H1 (cell line): ENCODE results near the gene NR0B1. TPM values are rescaled to one million over a fixed set of nuclear protein-coding genes. Genes with fewer than 3 reads are reported as not detected.

Source experiments
- CTCF ChIA-PET: fragments of 300-600 bp; sonication (Branson Sonifier 250); formaldehyde crosslinking; loops from one replicate; lab custom pipeline; 2021; ENCODE audit not compliant: partially characterized antibody; lab: Charles Lee
- POLR2A ChIA-PET: fragments of 300-600 bp; sonication (Branson Sonifier 250); formaldehyde crosslinking; loops from one replicate; lab custom pipeline; 2021; ENCODE audit warnings: inconsistent platforms; ENCODE audit not compliant: partially characterized antibody; lab: Charles Lee
- DNase-seq, 2 experiments: peaks; one replicate each; pipeline versions ENCODE4 v3.0.0 to v3.0.0-alpha.2; 2010 to 2022; ENCODE audit warnings: low spot score in 2 of 2, low read depth in 1 of 2, mixed read lengths in 1 of 2
- FAIRE-seq: peaks from 2 replicates; lab custom pipeline; 2011; peaks lifted over from hg19 to GRCh38; lab: Jason Lieb, UNC
- H2AFZ ChIP-seq: 2 replicates; pipeline ENCODE4 v1.8.1; 2012; ENCODE audit warnings: low read length, inconsistent platforms
- H2AK5ac ChIP-seq: 2 replicates; pipeline ENCODE4 v1.6.1; 2013; ENCODE audit warnings: low read depth, low read length
- H2BK120ac ChIP-seq: replicated peaks from 2 replicates; pipeline ENCODE3; 2013; ENCODE audit warnings: low read depth, low read length, inconsistent platforms
- H2BK12ac ChIP-seq: 2 replicates; pipeline ENCODE4 v1.6.1; 2013; ENCODE audit warnings: low read depth, low read length
- H2BK15ac ChIP-seq: 2 replicates; pipeline ENCODE4 v1.6.1; 2013; ENCODE audit warnings: low read length
- H2BK20ac ChIP-seq: 2 replicates; pipeline ENCODE4 v1.6.1; 2013; ENCODE audit warnings: low read length
- H2BK5ac ChIP-seq: 2 replicates; pipeline ENCODE4 v1.6.1; 2013; ENCODE audit warnings: low read depth, low read length
- H3K14ac ChIP-seq: 2 replicates; pipeline ENCODE4 v1.6.1; 2013; ENCODE audit warnings: inconsistent platforms; ENCODE audit not compliant: insufficient read length
- H3K18ac ChIP-seq: 2 replicates; pipeline ENCODE4 v1.6.1; 2013; ENCODE audit warnings: low read length; ENCODE audit errors: extremely low read depth
- H3K23ac ChIP-seq: 2 replicates; pipeline ENCODE4 v1.6.1; 2013; ENCODE audit warnings: inconsistent platforms; ENCODE audit not compliant: insufficient read length
- H3K23me2 ChIP-seq: 2 replicates; pipeline ENCODE4 v1.6.1; 2013; ENCODE audit warnings: low read depth, low read length
- H3K27ac ChIP-seq: 2 replicates; pipeline ENCODE4 v1.6.1; 2011; ENCODE audit warnings: low read depth, low read length, inconsistent platforms
- H3K27me3 ChIP-seq, 4 experiments: replicated peaks in 1 of 4; 1 replicate in 1 of 4; 2 replicates in 3 of 4; pipeline versions ENCODE4 v1.6.1 to v1.8.1; 2011 to 2013; ENCODE audit warnings: low read length in 3 of 4, mild to moderate bottlenecking in 3 of 4, inconsistent platforms in 2 of 4, mixed read lengths in 2 of 4, moderate library complexity in 1 of 4; ENCODE audit not compliant: control insufficient read depth in 3 of 4, insufficient read depth in 3 of 4; ENCODE audit errors: extremely low read depth in 1 of 4
- H3K36me3 ChIP-seq, 4 experiments: 2 replicates each; pipeline versions ENCODE4 v1.6.1 to v1.8.1; 2011 to 2013; ENCODE audit warnings: mild to moderate bottlenecking in 4 of 4, low read length in 3 of 4, moderate library complexity in 2 of 4, control low read depth in 1 of 4, inconsistent platforms in 1 of 4; ENCODE audit not compliant: insufficient read depth in 4 of 4, control insufficient read depth in 2 of 4
- H3K4ac ChIP-seq: replicated peaks from 2 replicates; pipeline ENCODE3; 2013; ENCODE audit warnings: low read length, low read depth, mixed read lengths, inconsistent platforms; ENCODE audit not compliant: insufficient read length
- H3K4me1 ChIP-seq, 4 experiments: replicated peaks in 1 of 4; 1 replicate in 1 of 4; 2 replicates in 3 of 4; pipeline versions ENCODE4 v1.6.1 to v1.8.1; 2011 to 2013; ENCODE audit warnings: low read length in 3 of 4, inconsistent platforms in 2 of 4, mixed read lengths in 1 of 4; ENCODE audit not compliant: insufficient read depth in 4 of 4, control insufficient read depth in 3 of 4
- H3K4me2 ChIP-seq, 2 experiments: 2 replicates each; pipeline versions ENCODE4 v1.6.1 to v1.8.1; 2011 to 2013; ENCODE audit warnings: low read depth in 2 of 2, low read length in 2 of 2, control low read depth in 1 of 2, inconsistent platforms in 1 of 2, mild to moderate bottlenecking in 1 of 2; ENCODE audit not compliant: insufficient read depth in 1 of 2
- H3K4me3 ChIP-seq, 4 experiments: fragments of 200-600, 300-600 bp in 1 of 4; sonication (generic), shearing (Covaris generic), sonication (Bioruptor Twin) in 1 of 4; 2 replicates each; pipeline versions ENCODE4 v1.5.1 to v1.8.1; 2011 to 2016; ENCODE audit warnings: low read length in 4 of 4, low read depth in 3 of 4, control low read depth in 2 of 4, inconsistent platforms in 2 of 4, mild to moderate bottlenecking in 2 of 4, mixed read lengths in 1 of 4, moderate library complexity in 1 of 4; ENCODE audit not compliant: insufficient read depth in 2 of 4; ENCODE audit errors: extremely low read depth in 1 of 4
- H3K56ac ChIP-seq: replicated peaks from 2 replicates; pipeline ENCODE3; 2013; ENCODE audit warnings: low read depth, mild to moderate bottlenecking, mixed read lengths, low read length, inconsistent platforms; ENCODE audit not compliant: insufficient read length
- H3K79me1 ChIP-seq: 2 replicates; pipeline ENCODE4 v1.6.1; 2013; ENCODE audit warnings: low read depth, low read length, control low read depth
- H3K79me2 ChIP-seq, 2 experiments: 2 replicates each; pipeline versions ENCODE4 v1.6.1 to v1.8.1; 2012 to 2013; ENCODE audit warnings: low read length in 2 of 2, mild to moderate bottlenecking in 2 of 2, inconsistent platforms in 1 of 2; ENCODE audit not compliant: insufficient read depth in 2 of 2, control insufficient read depth in 1 of 2
- H3K9ac ChIP-seq, 4 experiments: replicated peaks in 1 of 4; 1 replicate in 1 of 4; 2 replicates in 3 of 4; pipeline versions ENCODE4 v1.6.1 to v1.8.1; 2011 to 2013; ENCODE audit warnings: low read depth in 3 of 4, low read length in 3 of 4, control low read depth in 2 of 4, mild to moderate bottlenecking in 2 of 4, moderate library complexity in 2 of 4, inconsistent platforms in 1 of 4; ENCODE audit errors: extremely low read depth in 1 of 4
- H3K9me3 ChIP-seq, 2 experiments: 2 replicates each; pipeline versions ENCODE4 v1.6.1 to v1.8.1; 2012 to 2013; ENCODE audit warnings: mild to moderate bottlenecking in 2 of 2, moderate library complexity in 2 of 2, control low read depth in 1 of 2, inconsistent platforms in 1 of 2, low read depth in 1 of 2, low read length in 1 of 2, mixed read lengths in 1 of 2; ENCODE audit not compliant: insufficient read depth in 2 of 2
- H4K20me1 ChIP-seq, 2 experiments: replicated peaks in 1 of 2; 2 replicates each; pipeline versions ENCODE3 to v1.8.1; 2011 to 2013; ENCODE audit warnings: inconsistent platforms in 2 of 2, low read length in 2 of 2, mild to moderate bottlenecking in 1 of 2; ENCODE audit not compliant: insufficient read depth in 2 of 2, control insufficient read depth in 1 of 2
- H4K5ac ChIP-seq: 2 replicates; pipeline ENCODE4 v1.6.1; 2013; ENCODE audit warnings: low read length, low read depth, mixed read lengths, inconsistent platforms; ENCODE audit not compliant: insufficient read length
- H4K8ac ChIP-seq: 2 replicates; pipeline ENCODE4 v1.8.0; 2013; ENCODE audit warnings: mild to moderate bottlenecking, moderate library complexity, low read length, inconsistent platforms; ENCODE audit not compliant: insufficient read depth; ENCODE audit errors: extremely low read depth
- H4K91ac ChIP-seq: replicated peaks from 2 replicates; pipeline ENCODE3; 2013; ENCODE audit warnings: low read length, mixed read lengths, inconsistent platforms; ENCODE audit not compliant: insufficient read length
- SP2 ChIP-seq: IDR thresholded peaks from 2 replicates; pipeline ENCODE4 v1.6.1; 2012; ENCODE audit warnings: mild to moderate bottlenecking, low read length, inconsistent platforms
- WGBS, 2 experiments: shearing (Covaris generic) in 1 of 2; methylation state at CpG; one replicate each; pipeline versions ENCODE4 v1.1.6 to v1.1.7; 2013 to 2015; ENCODE audit warnings: low lambda C conversion rate in 2 of 2, mixed read lengths in 2 of 2, inconsistent platforms in 1 of 2, low coverage in 1 of 2, missing lambda C conversion rate in 1 of 2; ENCODE audit not compliant: insufficient replicate concordance in 2 of 2, insufficient coverage in 1 of 2, insufficient read length in 1 of 2; ENCODE audit errors: extremely low coverage in 1 of 2, missing lambda C conversion rate in 1 of 2; 5-methylcytosine and 5-hydroxymethylcytosine counted together
- polyA plus RNA-seq, 7 experiments: library from polyadenylated mRNA; depleted of rRNA in 3 of 7; stranded (reverse) in 5 of 7; unstranded in 2 of 7; fragments of >200 nt in 5 of 7; fragments of 200-250 nt in 2 of 7; gene quantifications; 1 replicate in 5 of 7; 2 replicates in 1 of 7; 4 replicates in 1 of 7; pipeline versions ENCODE4 v1.2.1 to v1.2.3, GENCODE V29; 2011 to 2013; ENCODE audit warnings: missing spikeins in 2 of 7, mixed read lengths in 2 of 7
- total RNA-seq: library from RNA; stranded (reverse); fragmentation: NEBNext Ultra II Directional; extraction: Animal tissue kit (Norgen Biotek cat#: 25700); gene quantifications from 2 replicates; pipeline ENCODE4 v1.2.1, GENCODE V29; 2021

The NR0B1 gene
- total and polyA plus RNA-seq, 2 of the 8 experiments (the other 6 are each of a cell fraction or from before 2014, with no cell fraction given), result 0.24 to 0.26 TPM

- Histone ChIP-seq H3K23ac (no peak overlapping the region), H3K79me1 (no peaks in the 10 kb centered on the region), H4K5ac (no peak overlapping the region), H3K79me2 (no peaks in the 10 kb centered on the region), H2AK5ac (no peak overlapping the region), H3K4me1 (0 out of 7 replicates have a peak, but pooled peaks cover 0 to 4% (median 0%) of the 10 kb centered on the region in 4 experiments), H3K27me3 (peaks cover 4 to 20% (median 20%) of the 10 kb centered on the region in 4 experiments), H2BK15ac (no peak overlapping the region), H2BK20ac (no peak overlapping the region), H3K27ac (no peak overlapping the region), H3K14ac (no peak overlapping the region), H3K56ac (no peak overlapping the region), H3K4ac (no peak overlapping the region), H3K9me3 (no peaks in the 10 kb centered on the region), H2BK120ac (no peak overlapping the region), H4K20me1 (no peaks in the 10 kb centered on the region), H2BK5ac (no peak overlapping the region), H3K36me3 (no peaks in the 10 kb centered on the region), H3K4me2 (no peak overlapping the region), H4K91ac (no peak overlapping the region), H2AFZ (no peak overlapping the region), H4K8ac (no peak overlapping the region), H3K18ac (no peak overlapping the region), H3K9ac (no peak overlapping the region), H3K4me3 (no peak overlapping the region), H3K23me2 (peaks cover 9% of the 10 kb centered on the region; the same call in 1 of the 2 replicates), H2BK12ac (no peak overlapping the region)
- TF ChIP-seq SP2, result no peak
- 100% methylated on average over 5 of the region's 5 CpGs; no CpG with 5 or more reads in 1 of the 2 experiments for WGBS, 2 experiments
- ChIA-PET CTCF (no interaction called here), POLR2A (no interaction called here)
- DNase-seq, result no peak
- no peak for FAIRE-seq
Observed at GRCh38 chrX:30312858-30313257, 3.7 kb upstream of the NR0B1 start.
